GM21526 (cell line): Measurements from ENCODE around the gene ZNF580.
A peak's percentile ranks its signal among the peaks of the same experiment; 100 is the strongest.

Source experiments
- ATAC-seq: cut with Tn5 transposase; IDR thresholded peaks from one replicate; pipeline ENCODE4 v1.9.1; 2021; ENCODE audit warnings: moderate library complexity; ENCODE audit not compliant: unreplicated experiment, low FRiP score

Gene ZNF580

DNA sequence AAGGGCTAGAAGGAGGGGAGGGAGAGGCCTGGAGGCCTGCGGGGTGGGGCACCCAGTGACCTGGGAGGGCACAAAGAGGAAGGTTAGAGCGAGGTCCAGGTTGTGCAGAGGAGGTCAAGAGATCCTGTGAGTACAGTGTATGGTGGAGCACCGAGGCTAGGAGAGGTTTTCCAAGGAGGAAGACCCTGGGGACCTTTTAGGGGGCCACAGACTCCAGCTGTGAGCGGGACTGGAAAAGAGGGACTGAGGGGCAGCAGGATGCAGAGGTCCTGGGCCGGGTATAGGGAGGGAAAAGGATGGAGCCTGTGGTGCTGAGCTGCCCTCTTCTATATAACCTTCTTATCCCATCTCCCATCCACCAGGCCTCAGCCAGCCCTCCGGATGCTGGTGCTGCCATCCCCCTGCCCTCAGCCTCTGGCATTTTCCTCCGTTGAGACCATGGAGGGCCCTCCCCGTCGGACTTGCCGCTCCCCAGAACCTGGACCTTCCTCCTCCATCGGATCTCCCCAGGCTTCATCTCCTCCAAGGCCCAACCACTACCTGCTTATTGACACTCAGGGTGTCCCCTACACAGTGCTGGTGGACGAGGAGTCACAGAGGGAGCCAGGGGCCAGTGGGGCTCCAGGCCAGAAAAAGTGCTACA is 3.5 kb downstream of the ZNF580 start:
- no peak for ATAC-seq

DNA sequence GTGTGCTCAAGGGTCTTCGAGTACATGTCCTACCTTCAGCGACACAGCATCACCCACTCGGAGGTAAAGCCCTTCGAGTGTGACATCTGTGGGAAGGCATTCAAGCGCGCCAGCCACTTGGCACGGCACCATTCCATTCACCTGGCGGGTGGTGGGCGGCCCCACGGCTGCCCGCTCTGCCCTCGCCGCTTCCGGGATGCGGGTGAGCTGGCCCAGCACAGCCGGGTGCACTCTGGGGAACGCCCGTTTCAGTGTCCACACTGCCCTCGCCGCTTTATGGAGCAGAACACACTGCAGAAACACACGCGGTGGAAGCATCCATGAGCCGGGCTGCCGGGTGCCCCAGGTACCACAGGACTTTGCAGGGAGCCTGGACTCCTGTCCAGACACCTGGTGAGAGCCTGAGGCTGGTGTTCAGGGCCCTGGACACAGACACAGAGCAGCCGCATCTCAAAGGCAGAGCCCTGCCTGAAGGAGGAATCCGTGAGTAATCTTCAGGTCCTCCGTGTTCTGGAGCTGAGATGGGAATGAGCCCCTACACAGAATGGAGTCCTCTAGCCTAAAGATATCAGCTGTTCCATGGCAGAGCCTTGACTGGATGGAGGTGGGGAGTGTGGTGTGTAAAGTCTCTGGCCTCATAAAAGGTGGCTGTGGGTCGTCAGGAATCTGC is 4.2 kb downstream of the ZNF580 start:
- ATAC-seq, result no peak

DNA sequence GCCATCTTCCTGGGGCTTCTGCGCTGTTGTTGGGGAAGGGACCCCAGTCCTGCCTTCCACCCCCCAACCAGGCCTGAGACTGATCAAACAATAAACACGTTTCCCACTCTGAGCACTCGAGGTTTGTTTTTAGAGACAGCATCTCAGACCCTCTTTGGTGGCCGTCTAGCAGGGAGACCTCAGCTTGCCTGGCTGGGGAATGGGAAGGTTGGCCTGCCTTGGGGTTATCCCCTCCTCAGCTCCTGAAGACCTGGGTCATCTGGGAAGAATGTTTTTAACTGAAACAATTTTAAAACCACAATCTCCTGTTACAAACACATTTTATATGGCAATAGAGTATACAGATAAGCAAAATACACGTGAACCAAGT is 4.7 kb downstream of the ZNF580 start:
- ATAC-seq, result no peak

DNA sequence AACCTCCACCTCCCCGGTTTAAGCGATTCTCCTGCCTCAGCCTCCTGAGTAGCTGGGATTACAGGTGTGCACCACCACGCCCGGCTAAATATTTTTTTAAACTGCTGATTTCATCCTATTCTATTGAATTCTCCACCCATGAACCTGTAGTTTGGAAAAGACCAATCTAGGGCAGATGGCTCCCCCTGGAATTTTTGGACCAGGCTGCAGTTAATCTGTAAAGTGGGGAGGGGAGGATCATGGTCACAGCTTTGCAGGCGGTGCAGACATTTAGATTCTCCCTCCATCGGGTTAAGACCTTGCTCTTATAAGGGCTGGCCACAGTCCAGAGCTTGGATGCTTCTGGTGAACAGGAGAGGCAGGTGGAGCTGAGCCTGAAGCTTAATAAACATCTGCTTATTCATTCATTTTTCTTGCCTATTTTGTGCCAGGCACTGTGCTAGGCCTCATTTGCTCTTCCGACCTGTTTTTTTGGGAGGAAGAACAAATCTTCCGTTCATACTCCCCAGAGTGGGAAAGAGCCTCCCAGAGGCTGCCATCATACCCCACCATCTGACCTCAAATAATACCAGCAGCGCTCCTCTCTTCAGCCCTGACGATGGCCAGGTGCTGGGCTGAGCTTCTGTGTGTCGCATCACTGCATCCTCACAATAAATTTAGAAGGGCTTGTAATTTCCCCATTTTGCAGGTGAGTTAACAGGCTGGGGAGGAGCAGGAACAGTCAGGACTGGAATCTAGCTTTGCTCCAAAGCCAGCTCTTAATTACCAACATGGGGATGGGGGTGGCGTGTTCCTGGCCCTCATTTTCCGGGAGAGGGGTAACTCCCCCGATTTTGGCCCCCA is 6.3 kb downstream of the ZNF580 start:
- no peak for ATAC-seq

DNA sequence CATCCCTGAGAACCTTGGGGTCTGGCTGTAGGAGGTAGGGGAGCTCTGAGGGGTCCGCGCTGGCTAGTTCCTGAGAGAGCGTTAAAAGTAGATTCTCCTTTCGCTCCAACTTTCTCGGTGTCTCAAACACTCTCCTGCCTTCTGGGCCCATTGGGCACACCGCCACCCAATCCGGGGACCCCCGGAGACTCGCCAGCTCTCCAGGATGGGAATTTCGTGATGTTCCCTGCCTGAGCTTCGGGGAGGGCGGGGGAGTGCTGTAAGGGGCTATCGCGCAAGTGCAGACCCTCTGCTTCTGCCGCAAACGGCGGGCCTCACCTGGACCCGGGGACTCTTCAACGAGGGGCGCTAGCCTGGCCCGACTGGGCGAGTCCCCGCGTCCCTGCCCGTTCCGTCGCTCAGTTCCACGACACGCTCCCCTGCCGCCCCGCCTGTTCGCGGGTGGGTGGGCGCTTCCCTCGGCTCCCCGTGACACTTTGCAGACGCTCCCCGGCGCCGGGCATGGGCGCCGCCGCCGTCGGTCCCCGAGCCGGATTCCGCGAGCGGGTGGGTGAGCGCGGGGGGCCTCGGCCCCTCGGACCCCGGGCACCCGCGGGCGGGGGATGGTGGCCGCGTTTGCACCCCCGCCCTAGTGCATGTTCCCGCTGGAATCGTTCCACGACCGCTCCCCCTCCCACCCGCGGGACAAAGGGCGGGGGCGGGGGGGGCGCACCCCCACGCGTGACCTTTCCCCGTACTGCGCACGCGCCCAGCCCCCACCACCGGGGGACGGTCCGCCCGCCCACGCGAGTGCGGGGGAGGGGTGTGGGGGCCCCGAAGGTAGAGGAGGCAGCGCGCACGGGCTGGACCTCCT is 7.2 kb downstream of the ZNF580 start, which contains the start of gene CCDC106:
Gene CCDC106 (plus strand): TSS at position 481 of the 853 bp plus-strand sequence. CDS start 835 bp downstream, outside the sequence.
- no peak for ATAC-seq

DNA sequence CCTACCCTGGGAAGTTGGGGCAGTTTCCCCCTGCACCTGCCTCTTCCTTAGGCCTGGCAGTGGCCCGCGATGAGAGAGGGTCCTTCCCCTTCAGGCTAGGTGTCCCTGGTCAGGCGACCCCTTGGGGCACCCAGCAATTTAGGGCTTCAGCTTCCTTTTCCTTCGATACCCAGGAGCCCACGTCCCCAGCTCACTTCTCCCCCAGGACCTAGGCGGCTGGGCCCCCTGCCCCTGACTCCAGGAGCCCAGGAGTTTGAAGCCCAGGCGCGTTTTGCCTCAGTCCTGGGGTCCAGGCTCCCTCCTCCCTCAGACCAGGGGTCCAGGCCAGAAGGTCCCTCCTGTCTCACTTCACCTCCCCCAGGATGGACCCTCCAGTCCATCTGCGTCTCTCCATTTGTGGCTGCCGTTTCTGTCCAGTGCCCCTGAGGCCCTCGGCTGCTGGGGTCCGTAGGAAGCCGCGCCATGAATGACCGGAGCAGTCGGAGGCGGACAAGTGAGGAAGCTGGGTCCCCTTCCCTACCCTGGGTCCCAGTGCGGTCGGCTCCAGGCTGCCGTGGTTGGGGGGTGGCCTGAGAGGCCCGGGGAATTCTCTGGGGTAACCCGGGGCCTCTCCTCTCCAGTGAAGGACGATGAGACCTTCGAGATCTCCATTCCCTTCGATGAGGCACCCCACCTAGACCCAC is 7.9 kb downstream of the ZNF580 start:
- ATAC-seq, result no peak

DNA sequence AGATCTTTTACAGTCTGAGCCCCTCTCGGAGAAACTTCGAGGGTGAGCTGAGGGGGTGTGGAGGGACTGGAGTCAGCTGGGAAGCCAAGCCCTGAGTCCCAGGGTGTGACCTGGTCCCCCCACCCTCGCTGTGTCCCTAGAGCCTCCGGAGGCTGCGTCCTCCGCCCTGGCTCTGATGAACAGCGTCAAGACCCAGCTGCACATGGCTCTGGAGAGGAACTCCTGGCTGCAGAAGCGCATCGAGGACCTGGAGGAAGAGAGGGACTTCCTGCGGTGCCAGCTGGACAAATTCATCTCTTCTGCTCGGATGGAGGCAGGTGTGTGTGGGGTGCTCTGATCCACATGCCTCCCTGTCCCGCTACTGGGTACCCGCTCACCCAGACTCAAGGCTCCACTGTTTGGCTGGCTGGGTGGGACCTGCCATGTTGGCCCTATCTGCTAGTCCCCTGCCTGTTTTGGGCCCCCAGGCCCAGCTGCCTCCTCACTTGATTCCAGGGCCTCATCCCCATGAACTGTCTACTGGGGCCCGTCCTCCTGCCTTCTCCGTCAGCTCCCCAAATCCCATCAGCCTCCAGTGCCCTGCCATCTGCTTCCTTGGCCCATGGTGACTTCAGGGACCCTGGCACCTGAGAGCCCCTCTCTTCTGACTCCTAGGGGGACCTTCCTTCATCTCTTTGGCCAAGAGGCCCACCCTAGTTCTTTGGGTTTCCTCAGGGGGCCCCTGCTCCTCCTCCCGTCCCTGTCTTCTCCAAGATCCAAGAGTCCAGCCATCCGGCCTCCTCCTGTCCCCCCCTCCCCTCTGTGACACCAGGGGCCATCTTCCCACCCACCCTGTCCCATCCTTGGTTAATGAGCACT is 8.7 kb downstream of the ZNF580 start:
- ATAC-seq, result no peak

DNA sequence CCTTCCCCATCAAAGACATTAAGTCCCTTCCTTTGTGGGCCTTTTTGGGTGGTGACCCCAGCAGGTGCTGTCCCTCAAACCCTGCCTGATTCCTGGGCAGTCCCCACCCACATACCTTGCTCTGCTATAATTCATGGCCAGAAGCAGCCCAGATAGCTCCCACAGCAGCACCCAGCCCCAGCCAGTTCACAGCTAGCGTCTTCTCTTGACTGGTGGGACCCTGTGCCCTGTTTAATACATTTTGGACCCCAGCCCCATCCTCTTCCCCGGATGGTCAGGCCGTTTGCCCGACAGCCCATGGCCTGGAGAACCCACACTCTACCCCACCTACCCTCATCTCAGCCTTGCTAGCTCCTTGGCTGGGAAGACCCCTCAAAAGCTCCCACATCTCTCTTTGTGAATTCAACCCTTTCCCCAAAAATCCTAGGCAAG is 9.3 kb downstream of the ZNF580 start:
- no peak for ATAC-seq

DNA sequence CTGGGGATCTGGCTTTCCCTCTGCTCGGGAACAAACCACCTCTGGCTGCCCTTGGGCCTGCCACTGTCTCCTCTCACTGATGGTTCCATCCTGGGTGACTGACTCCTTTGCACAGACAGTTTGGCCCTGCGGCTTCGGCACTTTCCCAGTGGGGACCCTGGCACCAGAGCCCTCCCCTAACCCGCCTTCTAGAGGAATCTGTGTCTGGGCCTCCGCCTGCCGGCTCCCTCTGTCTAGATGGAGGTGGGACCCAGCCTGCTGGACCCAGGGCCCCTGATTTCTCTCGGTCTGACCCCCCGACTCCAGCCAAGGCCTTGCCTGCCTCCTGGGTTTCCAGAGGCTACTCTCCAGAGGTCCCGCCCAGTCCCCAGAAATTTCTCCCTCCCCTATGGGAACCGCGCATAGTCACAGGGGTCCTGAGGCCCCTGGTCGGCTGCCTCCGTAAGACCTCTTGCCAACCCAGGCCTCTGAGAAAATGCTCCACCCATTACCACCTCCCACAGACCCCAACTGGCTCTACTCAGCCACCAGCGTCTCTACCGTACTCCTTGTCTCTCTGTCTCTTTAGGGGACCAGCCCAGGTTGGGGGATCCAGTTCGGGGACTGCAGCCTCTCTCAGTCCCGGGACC is 9.9 kb downstream of the ZNF580 start:
- no peak for ATAC-seq

DNA sequence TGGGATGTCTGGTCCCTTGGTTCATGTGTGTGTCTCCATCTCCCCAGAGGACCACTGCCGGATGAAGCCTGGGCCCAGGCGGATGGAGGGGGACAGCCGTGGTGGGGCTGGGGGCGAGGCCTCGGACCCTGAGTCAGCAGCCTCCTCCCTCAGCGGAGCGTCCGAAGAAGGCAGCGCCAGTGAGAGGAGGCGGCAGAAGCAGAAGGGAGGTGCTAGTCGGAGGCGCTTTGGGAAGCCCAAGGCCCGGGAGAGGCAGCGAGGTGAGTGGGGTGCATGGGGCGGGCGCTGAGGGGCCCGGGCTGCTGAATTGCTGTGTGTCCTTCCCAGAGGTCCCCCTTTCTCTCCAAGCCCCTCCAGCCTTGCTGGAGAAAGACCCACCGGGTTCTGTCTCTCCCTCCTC is 10.4 kb downstream of the ZNF580 start:
- no peak for ATAC-seq

DNA sequence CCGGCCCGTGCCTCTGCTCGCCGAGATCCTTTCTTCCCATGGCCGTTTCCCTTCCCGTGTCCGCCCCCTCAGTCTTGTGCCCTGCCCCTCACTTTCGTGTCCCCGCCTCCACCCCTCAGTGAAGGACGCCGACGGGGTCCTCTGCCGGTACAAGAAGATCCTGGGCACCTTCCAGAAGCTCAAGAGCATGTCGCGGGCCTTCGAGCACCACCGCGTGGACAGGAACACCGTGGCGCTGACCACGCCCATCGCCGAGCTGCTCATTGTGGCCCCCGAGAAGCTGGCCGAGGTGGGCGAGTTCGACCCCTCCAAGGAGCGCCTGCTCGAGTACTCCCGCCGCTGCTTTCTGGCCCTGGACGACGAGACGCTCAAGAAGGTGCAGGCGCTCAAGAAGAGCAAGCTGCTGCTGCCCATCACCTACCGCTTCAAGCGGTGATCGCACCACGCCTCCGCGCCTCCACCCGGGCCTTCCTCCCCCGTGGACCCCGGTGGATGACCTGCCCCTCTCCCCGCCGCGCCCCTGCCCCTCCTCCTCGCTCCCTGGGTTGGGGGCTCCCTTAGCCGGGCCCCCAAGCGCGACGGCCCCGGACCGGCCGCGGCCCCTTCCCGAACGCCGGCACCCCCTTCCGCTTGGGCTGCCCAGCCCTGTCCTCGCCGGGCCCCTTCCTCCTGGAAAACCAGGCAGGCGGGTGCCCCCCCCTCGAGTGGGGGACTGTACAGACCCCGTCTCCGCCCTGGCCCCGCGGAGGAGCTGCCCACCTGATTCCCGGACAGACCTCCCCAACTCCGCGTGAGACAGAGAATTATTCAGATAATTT is 11.7 kb downstream of the ZNF580 start:
- no peak for ATAC-seq

DNA sequence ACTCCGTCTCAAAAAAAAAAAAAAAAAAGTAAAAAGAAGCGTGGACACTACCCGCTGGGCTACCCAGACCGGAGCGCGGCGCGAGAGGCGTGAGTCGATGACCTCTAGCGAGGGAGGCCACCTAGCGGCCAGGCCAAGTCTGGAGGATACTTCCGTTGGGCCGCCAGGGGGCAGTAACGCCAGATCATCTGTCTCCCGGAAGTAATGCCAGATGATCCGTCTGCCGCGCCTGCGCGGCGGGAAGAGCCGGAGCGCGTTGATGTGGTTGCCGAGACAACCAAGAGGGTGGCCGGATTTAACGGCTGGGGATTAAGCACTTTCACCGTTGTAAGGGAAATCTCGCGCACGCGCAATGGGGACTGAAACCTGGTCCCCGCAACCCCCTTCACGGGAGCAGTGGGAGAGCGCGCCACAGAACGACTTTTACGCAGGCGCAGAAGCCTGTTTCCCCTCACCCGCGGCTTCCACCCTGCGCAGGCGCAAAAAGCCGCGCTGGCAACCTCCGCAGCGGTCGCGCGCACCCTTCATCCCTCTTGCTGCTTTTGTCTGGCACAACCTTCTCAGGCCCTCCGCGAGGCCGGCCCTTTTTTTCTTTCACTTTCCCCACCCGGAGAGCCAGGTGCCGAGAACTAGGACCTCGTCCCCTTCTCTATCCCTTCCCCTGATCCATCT is 13.0 kb downstream of the ZNF580 start:
- ATAC-seq, result peak; percentile 40

DNA sequence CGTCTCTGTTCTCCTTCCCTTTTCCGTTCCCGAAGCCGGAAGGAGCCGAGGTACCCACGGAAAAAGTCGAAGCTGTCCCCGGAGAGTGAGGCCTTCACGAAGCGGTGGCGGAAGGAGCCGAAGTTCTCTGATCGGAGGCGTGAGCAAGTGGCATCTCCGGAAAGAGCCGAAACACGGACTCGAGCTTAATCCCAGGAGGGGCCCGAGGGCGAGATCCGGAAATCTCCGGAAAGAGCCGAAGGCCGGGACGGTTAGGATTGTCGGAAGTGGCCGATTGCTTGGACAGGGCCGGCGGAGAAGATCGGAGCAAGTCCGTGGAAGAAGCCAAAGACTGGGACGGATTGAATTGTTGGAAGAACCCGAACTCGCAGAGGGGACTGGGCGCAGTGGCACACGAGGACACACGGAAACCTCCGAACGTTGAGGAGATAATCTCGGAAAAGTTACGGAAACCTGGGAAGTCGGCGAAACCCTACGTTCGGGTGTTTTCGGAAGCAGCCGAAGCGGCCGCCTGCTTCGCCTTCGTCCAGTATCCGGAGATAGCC is 13.6 kb downstream of the ZNF580 start:
- ATAC-seq, result peak; percentile 50

DNA sequence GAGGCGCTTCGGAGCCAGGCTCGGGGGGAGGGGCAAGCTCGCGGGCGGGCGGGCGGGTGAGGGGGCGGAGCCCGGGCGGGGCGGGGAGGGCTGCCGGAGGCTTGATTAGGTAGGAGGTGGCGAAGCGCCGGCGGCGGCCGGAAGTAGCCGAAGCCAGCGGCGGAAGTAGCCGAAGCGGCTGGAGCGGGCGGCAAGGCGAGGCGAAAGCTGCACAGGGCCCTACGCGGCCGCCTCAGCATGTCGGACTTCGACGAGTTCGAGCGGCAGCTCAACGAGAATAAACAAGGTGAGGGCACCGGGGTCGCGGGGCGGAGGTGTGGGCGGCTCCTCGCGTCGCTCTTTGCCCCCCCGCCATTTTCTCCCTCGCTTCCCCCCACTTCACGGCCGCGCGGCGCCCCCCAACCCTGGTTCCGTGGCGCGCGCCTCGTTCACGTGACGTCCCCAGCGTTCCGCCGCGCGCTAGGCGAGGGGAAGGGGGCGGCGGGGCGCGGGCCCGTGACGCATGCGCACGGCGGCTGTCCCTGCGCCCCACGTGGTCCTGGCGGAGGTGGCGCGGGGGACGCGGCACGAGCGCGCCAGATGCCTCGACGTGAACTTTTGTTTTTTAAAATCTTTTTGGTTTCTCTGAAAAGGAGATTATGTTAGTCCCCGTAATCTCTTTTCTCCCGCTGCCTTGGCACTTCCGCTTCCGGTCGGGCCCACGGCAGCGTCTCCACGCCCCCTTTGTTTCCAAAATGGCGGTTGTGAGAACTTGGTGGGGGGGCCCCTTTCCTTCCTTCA is 14.3 kb downstream of the ZNF580 start, which contains the start of gene U2AF2:
Gene U2AF2 (plus strand): TSS at position 168 of the 780 bp plus-strand sequence. CDS start 70 bp downstream, at position 238.
- peak; percentile 27 for ATAC-seq

DNA sequence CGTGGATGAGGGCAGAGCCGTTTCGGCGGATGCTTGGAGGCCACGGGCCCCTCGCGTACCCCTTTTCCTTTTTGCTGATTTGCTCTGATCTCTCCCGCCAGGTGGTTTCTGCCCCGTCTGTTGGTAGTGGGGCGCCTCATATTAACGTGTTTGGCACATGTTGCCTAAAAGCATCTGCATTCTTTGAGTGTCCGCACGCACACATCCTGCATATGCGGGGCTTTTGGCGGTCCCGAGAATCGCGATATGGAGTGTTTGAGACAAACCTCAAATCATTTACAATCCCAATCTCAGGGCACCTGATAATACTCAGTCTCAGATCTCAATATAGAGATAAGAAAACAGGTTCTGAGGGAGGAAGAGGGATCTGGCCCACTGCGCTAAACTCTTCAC is 14.8 kb downstream of the ZNF580 start:
- no peak for ATAC-seq

DNA sequence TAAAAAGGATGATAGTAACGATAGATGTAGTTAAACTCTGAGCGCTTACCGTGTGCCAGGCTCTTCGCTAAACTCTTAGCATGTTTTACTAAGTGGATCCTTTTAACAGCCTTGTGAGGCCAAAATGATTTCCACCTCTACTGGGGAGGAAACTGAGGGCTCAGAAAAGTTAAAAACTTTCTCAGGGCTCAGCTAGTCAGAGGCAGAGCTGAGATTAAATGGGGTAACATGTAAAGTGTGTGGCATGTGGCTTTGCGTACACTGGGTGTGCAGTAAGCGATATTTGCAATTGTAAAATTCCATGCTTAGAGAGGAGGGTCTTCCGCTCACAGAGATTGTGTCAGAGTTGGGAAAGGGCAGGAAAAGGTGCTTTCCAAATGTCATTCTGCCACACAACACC is 15.8 kb downstream of the ZNF580 start:
- ATAC-seq, result no peak
